Osteocyte (in vitro differentiated cells): ENCODE measurements around the gene CMIP. TPM values are rescaled to one million over a fixed set of nuclear protein-coding genes. Genes with fewer than 3 reads are reported as not detected.

Experiments used
- DNase-seq: peaks from one replicate; pipeline ENCODE4 v3.0.0; 2021; ENCODE audit warnings: mixed read lengths; ENCODE audit not compliant: unreplicated experiment; ENCODE audit errors: extremely low spot score
- H3K27ac Mint-ChIP-seq: one replicate; pipeline ENCODE4 v1.8.0; 2021; ENCODE audit warnings: mild to moderate bottlenecking, mixed read lengths; ENCODE audit not compliant: unreplicated experiment
- H3K27me3 Mint-ChIP-seq: one replicate; pipeline ENCODE4 v1.8.0; 2021; ENCODE audit warnings: mixed read lengths; ENCODE audit not compliant: unreplicated experiment
- H3K36me3 Mint-ChIP-seq: one replicate; pipeline ENCODE4 v1.8.0; 2021; ENCODE audit warnings: mixed read lengths; ENCODE audit not compliant: unreplicated experiment
- H3K4me1 Mint-ChIP-seq: one replicate; pipeline ENCODE4 v1.8.0; 2021; ENCODE audit warnings: mixed read lengths; ENCODE audit not compliant: unreplicated experiment
- H3K4me3 Mint-ChIP-seq: one replicate; pipeline ENCODE4 v1.8.0; 2021; ENCODE audit warnings: mild to moderate bottlenecking, moderate library complexity, mixed read lengths; ENCODE audit not compliant: unreplicated experiment
- H3K9me3 Mint-ChIP-seq: one replicate; pipeline ENCODE4 v1.8.0; 2021; ENCODE audit warnings: mixed read lengths; ENCODE audit not compliant: unreplicated experiment
- CTCF ChIP-seq: fragments of 200-600 bp; sonication (generic); IDR thresholded peaks from 2 replicates; pipeline ENCODE4 v1.5.0; 2021; ENCODE audit warnings: antibody characterized with exemption, mild to moderate bottlenecking, moderate library complexity
- total RNA-seq: library from RNA; stranded (reverse); gene quantifications from 2 replicates; pipeline ENCODE4 v1.2.1, GENCODE V29; 2021

The CMIP gene
- total RNA-seq, 1 donor from 2014 or later: 38.0 TPM

- TF ChIP-seq CTCF: no peak
- H3K36me3 Mint-ChIP-seq: no peaks in the 10 kb centered on the region
- peaks cover 68% of the 10 kb centered on the region for H3K4me1 Mint-ChIP-seq
- peaks cover 6% of the 10 kb centered on the region for H3K9me3 Mint-ChIP-seq
- no peak for DNase-seq
- H3K27me3 Mint-ChIP-seq: no peaks in the 10 kb centered on the region
- no peak overlapping the region for H3K4me3 Mint-ChIP-seq
- H3K27ac Mint-ChIP-seq: no peak overlapping the region
These were observed 70.1 kb downstream of the CMIP start for GRCh38 chr16:81514568-81515258.

- H3K9me3 Mint-ChIP-seq: peaks cover 6% of the 10 kb centered on the region
- peak overlapping the region; percentile 54 for H3K27ac Mint-ChIP-seq
- H3K36me3 Mint-ChIP-seq: no peaks in the 10 kb centered on the region
- H3K4me1 Mint-ChIP-seq: peaks cover 71% of the 10 kb centered on the region
- TF ChIP-seq CTCF: no peak
- no peaks in the 10 kb centered on the region for H3K27me3 Mint-ChIP-seq
- no peak overlapping the region for H3K4me3 Mint-ChIP-seq
- DNase-seq: no peak
These were observed 70.7 kb downstream of the CMIP start for GRCh38 chr16:81515281-81515680.

GRCh38 chr16:81515721-81516120, 71.1 kb downstream of the CMIP start:
- H3K4me1 Mint-ChIP-seq: peaks cover 69% of the 10 kb centered on the region
- H3K27me3 Mint-ChIP-seq: no peaks in the 10 kb centered on the region
- DNase-seq: no peak
- H3K36me3 Mint-ChIP-seq: no peaks in the 10 kb centered on the region
- TF ChIP-seq CTCF: no peak
- no peak overlapping the region for H3K4me3 Mint-ChIP-seq
- H3K27ac Mint-ChIP-seq: peak overlapping the region; percentile 31
- peaks cover 6% of the 10 kb centered on the region for H3K9me3 Mint-ChIP-seq

- no peak for TF ChIP-seq CTCF
- H3K27ac Mint-ChIP-seq: peak overlapping the region; percentile 21
- no peak overlapping the region for H3K4me3 Mint-ChIP-seq
- no peak for DNase-seq
- H3K36me3 Mint-ChIP-seq: no peaks in the 10 kb centered on the region
- H3K4me1 Mint-ChIP-seq: peaks cover 62% of the 10 kb centered on the region
- H3K27me3 Mint-ChIP-seq: no peaks in the 10 kb centered on the region
- H3K9me3 Mint-ChIP-seq: peaks cover under 1% of the 10 kb centered on the region
These were observed 72.0 kb downstream of the CMIP start for GRCh38 chr16:81516478-81517149.

- H3K9me3 Mint-ChIP-seq: no peaks in the 10 kb centered on the region
- TF ChIP-seq CTCF: no peak
- H3K4me3 Mint-ChIP-seq: no peak overlapping the region
- H3K27ac Mint-ChIP-seq: no peak overlapping the region
- no peaks in the 10 kb centered on the region for H3K36me3 Mint-ChIP-seq
- no peaks in the 10 kb centered on the region for H3K27me3 Mint-ChIP-seq
- H3K4me1 Mint-ChIP-seq: peaks cover 60% of the 10 kb centered on the region
- no peak for DNase-seq
These were observed 72.5 kb downstream of the CMIP start for GRCh38 chr16:81517150-81517499.
